Lower leg skin (tissue), 3 donors: ENCODE data around the gene ERGIC1.

Experiments used
- CTCF ChIP-seq, 3 donors: fragments of 450-650 bp; IDR thresholded peaks; one replicate each; pipeline ENCODE4 v1.5.1; 2016; ENCODE audit warnings: antibody characterized with exemption in 3 of 3, mild to moderate bottlenecking in 3 of 3, moderate library complexity in 2 of 3
- POLR2A ChIP-seq, 2 donors: fragments of 450-650 bp; IDR thresholded peaks; one replicate each; pipeline ENCODE4 v1.6.1; 2016 to 2017; ENCODE audit warnings: antibody characterized with exemption in 2 of 2, mild to moderate bottlenecking in 1 of 2, moderate library complexity in 1 of 2

- TF ChIP-seq CTCF (IDR thresholded peaks at IDR 0.05) (no peak), POLR2A (IDR thresholded peaks at IDR 0.05) (no peak)
These were observed 42.2 kb upstream of the ERGIC1 start for GRCh38 chr5:172791726-172792445.
